ENCODE measurements around the gene FARS2.

GRCh38 chr6:5663739-5664138 is 402.4 kb downstream of the FARS2 start:
- TF ChIP-seq RFX5 (IDR thresholded peaks at IDR 0.05): no peak
- no peak for TF ChIP-seq USF2 (IDR thresholded peaks at IDR 0.05)
- TF ChIP-seq JUNB (IDR thresholded peaks at IDR 0.05): no peak
- TF ChIP-seq POLR2A (IDR thresholded peaks at IDR 0.05; ENCODE audit: low read length): no peak
- no peak for TF ChIP-seq CTCF (IDR thresholded peaks at IDR 0.05)

Measured in A549 (cell line).